GM21381 (cell line): ENCODE results near the gene FANK1.
"Not testable (repeated sequence)": the region's sequence is repeated elsewhere in the genome, so short reads cannot be mapped to it uniquely, and the experiment has no call there.

Experiments used
- ATAC-seq: cut with Tn5 transposase; IDR thresholded peaks from one replicate; pipeline ENCODE4 v1.9.1; 2021; ENCODE audit warnings: mild to moderate bottlenecking, moderate library complexity; ENCODE audit not compliant: unreplicated experiment

FANK1 gene

DNA sequence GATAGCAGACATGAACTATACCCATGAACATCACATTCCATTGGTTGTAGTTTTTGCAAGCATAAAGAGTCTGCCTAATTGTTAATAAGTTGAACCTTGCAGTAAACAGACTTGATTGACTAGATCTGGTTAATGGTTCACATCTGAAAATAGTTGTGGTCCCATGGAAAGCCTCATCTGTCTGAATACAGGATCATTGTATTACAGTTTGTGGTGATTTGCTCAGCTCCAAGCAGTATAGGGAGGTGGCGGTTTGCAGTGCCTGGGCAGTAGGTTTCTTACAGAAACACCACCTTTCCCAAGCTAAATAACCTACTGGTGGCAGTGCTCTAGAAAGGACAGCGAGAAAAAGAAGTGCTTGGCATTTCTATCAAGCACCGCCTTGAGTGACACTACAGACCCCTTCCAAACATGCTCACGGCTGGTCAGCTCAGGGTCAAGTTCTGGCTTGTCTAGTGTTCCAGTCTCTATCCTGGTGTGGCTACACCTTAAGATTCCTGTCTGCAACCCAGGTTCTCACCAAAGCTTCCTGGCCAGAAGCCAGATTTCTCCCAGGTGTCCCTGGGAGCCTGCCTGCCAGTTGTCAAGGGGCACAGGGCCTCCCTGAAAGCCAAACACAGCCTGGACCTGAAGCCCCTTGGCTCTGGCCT, 119.9 kb downstream of the FANK1 start:
- no peak for ATAC-seq

DNA sequence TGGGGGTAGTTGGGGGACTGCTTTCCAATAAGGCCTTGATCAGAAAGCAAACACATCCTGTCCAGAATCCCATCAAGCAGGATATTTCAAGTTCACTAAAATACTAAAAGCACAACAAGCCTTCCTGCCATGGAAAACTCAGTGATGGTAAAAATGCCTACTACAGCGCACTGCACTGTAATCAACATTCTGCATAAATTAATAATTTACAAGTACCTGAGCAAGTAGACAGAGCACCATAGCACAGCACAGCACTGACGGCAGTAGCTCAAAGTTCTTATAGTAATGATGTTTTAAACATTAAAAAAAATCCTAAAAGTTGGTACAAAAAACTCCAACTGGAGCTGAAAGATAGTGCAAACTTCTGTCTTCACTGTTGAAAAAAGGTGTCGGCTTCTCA, 120.5 kb downstream of the FANK1 start:
- no peak for ATAC-seq

DNA sequence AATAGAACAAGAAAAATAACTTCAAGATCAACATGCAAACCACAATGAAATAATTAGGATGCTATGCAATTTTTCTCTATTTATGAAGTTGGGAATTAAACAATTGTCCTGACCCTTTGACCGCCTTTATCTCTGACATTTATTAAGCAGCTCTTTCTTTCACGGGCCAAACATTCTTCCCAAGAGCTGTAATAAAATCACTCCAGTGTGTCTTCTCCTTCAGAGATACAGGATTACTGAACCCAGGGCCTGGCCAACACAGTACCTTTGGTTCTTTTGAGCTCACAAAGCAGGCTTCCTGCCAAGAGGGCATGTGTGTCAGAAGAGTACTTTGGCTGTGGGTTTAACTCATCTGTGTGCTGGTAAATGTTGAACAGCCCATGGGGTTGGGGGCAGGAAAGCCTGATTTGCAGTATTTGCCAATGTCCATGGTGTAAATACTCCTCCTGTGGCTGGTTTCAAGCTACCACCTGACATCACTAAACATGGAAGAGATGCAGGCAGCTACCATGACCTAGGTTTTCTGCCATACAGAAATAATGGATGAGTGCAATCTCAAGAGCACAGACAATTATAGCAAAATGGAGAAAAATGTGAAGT, 121.7 kb downstream of the FANK1 start:
- no peak for ATAC-seq

DNA sequence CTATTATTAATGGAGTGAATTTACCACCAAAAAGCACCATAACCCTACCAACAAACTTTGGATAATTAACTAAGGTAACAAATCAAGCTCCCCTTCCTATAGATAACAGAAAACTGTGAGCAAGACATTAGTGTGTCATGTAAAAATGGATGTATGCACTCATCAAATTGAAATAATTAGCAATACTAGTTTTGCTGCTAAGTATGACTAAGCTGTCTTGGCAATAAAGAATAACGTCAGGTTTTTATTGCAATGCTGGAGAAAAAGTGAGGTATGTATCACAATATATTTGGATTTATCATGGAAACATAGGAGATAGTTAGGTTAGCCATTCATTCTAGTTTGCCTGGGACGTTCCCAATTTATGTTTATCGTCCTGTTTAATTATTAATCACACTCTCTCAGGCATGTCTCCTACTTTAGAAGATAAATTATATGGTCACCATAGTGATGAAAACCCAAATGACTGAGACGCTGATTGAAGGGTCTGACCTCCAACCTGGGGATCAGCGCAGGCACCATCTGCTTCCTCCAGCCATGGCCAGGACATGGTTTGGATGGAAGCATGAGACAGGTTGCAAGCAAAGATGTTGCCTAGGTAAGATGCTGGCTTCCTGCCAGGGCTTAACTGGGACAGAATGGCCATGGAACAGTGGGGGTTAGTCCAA, 125.6 kb downstream of the FANK1 start:
- no peak for ATAC-seq

DNA sequence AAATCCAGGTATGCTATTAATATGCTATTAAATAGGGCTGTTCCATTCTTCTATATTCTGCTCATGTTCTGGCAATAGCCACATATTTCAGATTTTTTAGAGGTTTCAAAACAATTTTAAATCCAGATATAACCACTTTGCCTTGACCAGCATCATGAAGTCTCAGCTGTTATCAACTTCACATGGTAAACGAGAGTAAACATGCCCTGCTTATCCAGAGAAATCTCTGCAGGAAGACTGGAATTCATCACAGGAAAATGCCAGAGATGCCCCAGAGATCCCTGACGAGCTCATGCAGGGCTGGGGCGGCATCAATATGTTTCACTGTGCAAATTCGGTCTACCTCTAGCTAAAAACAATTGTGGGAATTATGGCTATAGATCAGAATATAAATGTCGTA, 126.5 kb downstream of the FANK1 start:
- ATAC-seq = no peak

DNA sequence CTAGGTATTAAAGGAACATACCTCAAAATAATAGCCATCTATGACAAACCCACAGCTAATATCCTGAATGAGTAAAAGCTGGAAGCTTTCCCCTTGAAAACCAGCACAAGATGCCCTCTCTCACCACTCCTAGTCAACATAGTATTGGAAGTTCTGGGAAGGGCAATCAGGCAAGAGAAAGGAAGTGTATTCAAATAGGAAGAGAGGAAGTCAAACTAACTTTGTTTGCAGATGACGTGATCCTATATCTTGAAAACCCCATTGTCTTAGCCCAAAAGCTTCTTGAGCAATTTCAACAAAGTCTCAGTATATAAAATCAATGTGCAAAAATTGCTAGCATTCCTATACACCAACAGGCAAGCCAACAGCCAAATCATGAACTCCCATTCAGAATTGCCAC, 131.3 kb downstream of the FANK1 start:
- no peak for ATAC-seq

DNA sequence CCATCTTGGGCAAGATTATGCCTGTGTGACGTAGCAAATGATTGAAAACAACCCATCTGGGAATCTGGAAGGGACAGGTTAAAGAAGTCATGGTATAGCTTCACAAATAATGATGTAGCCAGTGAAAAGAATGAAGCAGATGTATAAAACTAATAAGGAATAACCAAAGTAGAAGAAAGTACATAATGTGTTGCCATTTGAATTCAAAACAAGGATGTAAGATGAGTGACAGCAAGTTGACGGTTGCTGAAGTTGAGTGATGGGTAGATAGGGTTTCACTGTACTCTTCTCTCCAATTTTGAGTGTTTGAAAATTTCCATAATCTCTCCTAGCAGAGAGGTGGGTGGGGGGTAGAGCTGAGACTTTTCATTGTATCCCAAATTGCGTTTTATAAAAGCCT, 133.6 kb downstream of the FANK1 start:
- no peak for ATAC-seq

DNA sequence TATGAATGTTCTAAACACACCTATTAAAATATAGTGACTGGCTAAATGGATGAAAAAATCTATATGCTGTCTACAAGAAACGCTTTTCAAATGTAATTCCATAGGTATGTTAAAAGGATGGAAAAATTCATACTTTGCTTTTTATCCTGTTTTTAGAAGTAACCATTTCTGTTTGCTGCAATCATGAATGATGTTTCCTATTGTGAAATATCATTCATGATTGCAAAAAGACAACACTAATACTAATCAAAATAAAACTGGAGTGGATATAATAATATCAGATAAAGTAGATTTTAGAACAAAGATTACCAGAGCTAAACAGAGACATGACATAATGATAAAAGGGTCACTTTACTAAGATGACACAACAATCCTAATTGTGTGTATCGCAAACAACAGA, 138.2 kb downstream of the FANK1 start:
- no peak for ATAC-seq

DNA sequence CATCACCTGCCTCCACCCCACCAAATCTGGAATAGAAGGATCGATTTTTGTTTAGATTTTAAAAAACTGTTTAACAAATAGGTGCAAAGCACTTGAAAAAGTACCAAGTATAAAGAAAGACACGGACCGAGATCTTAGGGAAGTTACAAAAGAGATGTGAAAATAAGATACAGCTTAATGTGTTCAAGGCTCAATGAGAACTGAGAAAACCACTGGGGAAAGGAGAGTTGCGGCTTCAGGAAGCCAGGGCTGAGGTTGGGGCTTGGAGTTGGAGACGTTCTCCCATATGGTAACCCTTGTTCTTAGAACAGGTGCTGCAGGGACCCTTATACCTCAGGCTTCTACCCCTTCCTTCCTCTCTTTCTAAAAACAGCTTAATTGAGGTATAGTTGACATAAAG, 140.2 kb downstream of the FANK1 start:
- ATAC-seq = no peak

DNA sequence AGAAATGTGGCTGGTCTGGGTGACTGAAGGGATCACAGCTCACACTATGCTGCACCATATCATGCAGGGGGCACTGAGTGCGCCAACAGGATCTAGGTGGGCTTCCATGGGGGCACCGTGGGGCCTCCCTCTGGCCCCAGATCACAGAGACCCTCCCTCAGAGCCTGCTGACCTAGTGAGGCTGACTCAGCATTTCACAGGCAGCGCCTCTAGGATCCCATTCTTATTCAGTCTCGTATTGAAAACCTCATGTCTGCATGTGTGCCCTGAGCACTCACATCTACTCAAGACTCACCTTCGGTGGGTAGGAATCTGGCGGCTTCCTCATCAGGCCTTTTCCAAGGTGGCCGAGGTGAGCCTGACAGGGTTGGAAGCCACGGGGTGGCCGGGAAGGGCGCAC, 141.6 kb downstream of the FANK1 start:
- ATAC-seq = no peak

DNA sequence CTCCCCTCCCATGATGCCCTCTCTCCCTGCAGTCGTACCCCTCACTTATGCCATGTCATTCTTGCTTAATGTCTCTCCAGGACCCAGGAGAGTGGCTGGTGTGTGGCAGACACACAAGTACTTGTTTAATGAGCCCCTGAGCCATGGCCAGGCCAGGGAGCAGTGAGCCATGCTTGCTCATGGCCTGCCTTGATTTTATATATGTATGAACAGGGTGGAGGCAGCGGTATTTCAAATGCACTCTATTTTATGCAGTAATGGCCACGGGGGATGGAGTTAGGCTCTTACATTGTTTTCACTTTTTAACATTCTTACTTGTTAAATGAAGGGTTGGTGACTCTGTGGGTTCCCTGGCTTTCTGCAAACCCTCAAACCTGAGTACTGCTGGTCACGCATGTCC, 144.8 kb downstream of the FANK1 start:
- ATAC-seq = no peak

DNA sequence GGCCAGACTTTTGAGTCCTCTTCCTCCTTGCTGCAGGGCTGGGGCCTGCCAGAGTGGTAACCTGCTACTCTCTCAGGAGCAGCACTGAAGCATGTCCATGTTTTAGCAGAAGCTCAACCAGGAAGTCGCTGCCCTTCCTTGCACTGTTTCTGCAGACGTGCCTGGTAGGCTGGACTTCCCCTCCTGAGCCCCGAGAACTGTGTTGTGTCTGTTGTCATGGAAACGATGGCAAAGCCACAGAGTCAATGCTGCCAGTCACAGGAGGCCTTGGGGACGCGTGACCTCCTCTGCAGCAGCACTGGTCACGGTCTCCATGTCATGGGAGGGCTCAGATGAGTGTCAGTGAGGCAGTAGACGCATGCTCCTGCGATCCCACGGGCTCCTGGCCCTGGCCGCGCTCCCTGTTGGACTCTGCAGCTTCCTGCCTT, 145.5 kb downstream of the FANK1 start:
- peak; percentile 99 for ATAC-seq

DNA sequence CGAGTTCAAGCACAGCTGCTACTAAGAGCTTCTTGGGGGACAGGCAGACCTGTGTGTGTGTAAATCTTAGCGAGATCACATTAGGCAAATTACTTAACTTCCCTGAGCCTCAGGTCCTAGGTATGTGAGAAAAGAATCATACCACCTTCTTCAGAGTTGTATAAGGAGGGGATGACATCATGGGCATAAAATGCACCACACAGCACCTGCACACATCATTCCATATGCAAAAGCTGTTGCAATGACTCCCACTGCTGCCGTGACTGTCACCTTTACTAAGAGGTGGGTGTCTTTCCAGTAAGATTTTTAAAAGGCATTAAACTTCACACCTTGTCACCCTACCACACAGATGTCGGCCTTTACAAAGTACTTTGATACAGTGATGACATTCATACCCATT, 146.0 kb downstream of the FANK1 start:
- ATAC-seq = peak; percentile 1

DNA sequence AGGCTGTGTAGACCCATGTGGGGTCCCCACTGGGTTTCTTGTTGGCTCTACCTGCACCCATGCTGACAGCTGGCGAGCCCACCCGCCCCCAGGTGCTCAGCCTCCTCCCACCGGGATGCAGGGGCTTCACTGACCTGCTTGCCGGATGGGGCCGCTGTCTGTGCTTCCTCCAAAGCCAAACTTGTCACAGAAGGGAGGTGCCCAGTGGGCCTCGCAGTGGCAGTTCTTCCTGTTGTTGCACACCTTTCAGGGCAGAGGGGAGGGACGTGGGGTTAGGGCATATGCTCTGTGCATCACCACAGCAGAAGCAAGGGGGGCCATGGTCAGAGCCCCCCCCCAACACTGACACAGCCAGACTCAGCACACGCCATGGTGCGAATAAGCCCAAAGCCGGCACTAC, 146.5 kb downstream of the FANK1 start:
- ATAC-seq = no peak

DNA sequence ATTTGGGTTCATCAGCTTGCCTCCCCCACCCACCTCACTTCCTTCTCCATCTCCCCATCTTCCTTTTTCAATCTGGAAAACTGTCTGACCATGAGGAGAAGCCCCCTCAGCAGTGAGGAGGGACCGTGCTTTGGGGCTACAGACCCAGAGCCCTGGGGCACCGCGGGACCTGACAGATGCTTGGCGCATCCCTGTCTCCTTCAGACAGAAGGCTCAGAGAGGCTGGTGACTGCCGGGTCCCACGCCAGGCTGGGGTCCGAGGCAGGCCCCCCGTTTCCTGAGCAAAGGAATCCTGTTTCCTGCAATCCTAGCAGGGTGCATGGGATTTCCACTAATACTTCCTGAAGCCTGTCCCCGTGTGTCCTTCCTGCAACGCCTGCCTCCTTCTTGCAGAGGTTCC, 147.0 kb downstream of the FANK1 start:
- ATAC-seq = no peak

DNA sequence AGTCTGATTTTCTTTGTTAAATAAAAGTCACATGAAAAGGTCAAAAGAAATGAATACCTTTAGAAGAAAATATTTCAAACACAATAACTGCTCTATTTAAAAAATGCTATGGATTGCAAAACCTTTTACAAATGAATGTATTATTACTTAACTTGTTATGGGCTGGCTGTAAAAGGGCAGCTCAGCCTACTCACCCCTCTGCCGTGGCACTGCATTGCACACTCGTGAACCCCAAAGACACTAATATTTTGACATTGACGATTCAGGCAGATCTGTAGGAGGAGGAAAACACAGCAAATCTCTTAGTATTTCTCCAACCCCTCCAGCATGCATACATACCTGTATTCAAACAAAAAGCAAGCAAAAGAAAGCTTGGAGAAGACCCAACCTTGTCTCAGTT, 149.5 kb downstream of the FANK1 start:
- ATAC-seq = no peak

DNA sequence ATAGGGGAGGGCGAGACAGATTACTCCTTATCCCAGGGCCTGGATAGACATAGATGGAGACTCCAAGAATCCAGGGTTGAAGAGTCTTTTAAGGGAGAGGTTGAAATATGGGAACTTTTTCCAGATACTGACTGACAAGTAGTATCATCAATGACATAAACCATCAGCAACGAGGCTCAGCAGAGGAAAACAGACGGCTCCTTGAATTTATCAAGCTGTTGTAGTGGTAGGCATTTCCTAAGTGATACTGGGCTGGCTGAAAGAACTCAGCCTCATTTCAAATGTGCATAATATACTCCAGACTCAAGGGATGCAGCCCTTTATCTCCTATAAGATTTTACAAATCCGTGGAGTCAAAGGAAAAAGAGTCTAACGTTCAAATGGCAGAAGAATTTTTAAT, 150.5 kb downstream of the FANK1 start:
- no peak for ATAC-seq

DNA sequence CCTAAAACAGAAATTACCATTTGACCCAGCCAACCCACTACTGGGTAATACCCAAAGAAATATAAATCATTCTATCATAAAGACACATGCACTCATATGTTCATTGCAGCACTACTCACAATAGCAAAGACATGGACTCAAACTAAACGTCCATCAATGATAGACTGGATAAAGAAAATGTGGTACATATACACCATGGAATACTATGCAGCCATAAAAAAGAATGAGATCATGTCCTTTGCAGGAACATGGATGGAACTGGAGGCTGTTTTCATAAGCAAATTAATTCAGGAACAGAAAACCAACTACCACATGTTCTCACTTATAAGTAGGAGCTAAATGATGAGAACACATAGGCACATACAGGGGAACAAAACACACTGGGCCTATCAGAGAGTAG, 151.4 kb downstream of the FANK1 start:
- not testable (repeated sequence) for ATAC-seq

DNA sequence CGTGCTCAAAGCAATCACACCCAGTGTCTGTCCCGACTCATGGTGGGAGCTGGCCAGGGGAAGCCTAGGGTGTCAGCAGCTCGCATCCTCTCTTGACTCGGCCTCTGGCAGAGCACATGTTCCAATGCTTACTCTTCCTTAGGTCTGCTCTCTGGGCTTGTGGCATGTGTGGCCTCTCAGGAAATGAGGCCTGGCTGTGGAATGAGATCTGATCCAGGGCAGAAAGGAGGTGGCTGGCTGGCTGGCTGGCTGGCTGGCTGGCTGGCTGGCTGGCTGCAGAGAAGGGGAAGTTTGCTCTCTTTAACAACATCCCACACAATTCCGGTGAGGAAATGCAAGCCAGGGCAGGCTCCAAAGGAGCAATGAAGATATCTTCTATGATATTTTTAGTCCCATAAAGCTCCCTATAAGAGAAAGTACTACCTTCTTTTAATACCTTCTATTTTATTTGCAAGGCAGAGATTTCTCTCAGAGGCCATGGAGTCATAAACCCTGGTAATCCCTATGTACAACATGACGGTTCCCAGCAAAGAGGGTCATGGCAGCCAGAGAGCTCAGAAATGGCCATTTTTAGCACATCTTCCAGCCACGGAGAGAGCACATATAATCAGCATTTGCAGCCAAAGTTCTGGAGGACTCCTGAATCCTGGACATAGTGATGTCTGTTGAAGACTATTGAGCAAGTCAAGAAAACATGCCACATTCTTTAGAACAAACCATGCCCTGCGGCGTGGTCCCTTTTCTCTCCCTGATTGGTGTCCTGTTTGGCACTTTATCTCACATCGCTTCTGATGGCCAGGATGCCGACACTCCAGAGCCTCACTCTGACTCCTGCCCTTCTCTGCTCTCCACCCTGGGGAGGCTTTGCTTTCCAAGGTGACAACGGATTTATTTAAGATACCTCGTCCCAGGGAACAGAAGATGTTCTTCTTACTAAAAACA, 153.7 kb downstream of the FANK1 start:
- no peak for ATAC-seq

DNA sequence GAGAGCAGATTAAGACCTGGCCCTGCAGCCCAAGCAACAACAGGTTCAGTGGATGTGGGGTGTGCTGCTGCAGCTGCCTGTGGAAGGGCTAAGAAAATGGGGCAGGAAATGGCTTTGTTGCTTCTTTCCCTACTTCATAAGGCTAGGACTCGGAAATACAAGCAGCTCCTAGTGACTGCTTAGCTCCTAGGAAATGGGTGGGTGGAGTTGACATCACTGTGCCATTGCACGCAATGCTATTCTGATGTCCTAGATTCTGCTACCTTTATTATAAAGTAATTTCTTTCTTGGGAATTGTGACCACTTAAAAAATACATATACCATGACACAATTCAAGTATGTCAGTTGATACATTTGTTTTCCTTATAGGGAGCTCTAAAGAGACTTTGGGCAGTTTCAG, 155.8 kb downstream of the FANK1 start:
- ATAC-seq = no peak

DNA sequence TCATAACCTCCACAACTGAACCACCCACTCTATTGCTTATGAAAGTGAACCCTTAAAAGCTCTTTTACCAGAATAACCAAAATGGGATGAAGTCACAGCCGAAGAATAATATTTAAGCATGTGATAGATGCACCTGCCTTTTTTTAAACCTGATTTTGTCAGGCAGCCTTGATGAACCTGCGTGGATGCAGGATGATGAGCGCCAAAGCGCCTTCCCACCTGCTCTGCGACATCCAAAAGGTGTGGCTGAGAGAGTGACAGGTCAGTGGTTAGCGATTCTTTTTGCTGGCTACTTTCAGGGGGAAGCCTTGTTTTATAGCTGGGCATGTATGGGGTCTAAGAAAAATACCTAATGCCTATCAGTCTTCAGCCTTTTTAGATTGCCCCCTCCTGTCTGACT, 157.8 kb downstream of the FANK1 start:
- no peak for ATAC-seq
